Esophagus muscularis mucosa (tissue), 4 donors: ENCODE results near the gene ADGRD2. TPM values are rescaled to one million over a fixed set of nuclear protein-coding genes. Genes with fewer than 3 reads are reported as not detected.

Experiments
- DNase-seq: peaks from one replicate; pipeline ENCODE4 v3.0.0-alpha.2; 2017; ENCODE audit errors: extremely low spot score
- H3K27ac ChIP-seq, 4 donors: fragments of 200-600 bp; sonication (generic); replicated peaks in 1 of 4; 1 replicate in 3 of 4; 2 replicates in 1 of 4; pipeline ENCODE4 v1.5.1; 2016 to 2019; ENCODE audit warnings: mild to moderate bottlenecking in 1 of 4
- H3K27me3 ChIP-seq, 4 donors: fragments of 200-600 bp; sonication (generic); one replicate each; pipeline versions ENCODE4 v1.5.1 to v1.6.0; 2016 to 2019
- H3K36me3 ChIP-seq, 4 donors: fragments of 200-600 bp; sonication (generic); one replicate each; pipeline ENCODE4 v1.5.1; 2016 to 2019
- H3K4me1 ChIP-seq, 4 donors: fragments of 200-600 bp; sonication (generic); one replicate each; pipeline ENCODE4 v1.5.1; 2016 to 2019
- H3K4me3 ChIP-seq, 4 donors: fragments of 200-600 bp; sonication (generic); 1 replicate in 2 of 4; 2 replicates in 2 of 4; pipeline ENCODE4 v1.5.1; 2016 to 2019; ENCODE audit warnings: mild to moderate bottlenecking in 4 of 4, moderate library complexity in 1 of 4
- H3K9me3 ChIP-seq, 4 donors: fragments of 200-600 bp; sonication (generic); 1 replicate in 3 of 4; 2 replicates in 1 of 4; pipeline ENCODE4 v1.5.1; 2016 to 2019
- CTCF ChIP-seq, 3 experiments: fragments of 200-600 bp in 2 of 3; fragments of 450-650 bp in 1 of 3; sonication (generic) in 2 of 3; IDR thresholded peaks; one replicate each; pipeline ENCODE4 v1.5.1; 2017 to 2019; ENCODE audit warnings: antibody characterized with exemption in 3 of 3, mild to moderate bottlenecking in 2 of 3, moderate library complexity in 1 of 3
- EP300 ChIP-seq: sonication (generic); formaldehyde crosslinking; IDR thresholded peaks from one replicate; pipeline ENCODE4 v1.6.1; 2017; ENCODE audit warnings: antibody characterized with exemption
- POLR2A ChIP-seq: fragments of 450-650 bp; IDR thresholded peaks from one replicate; pipeline ENCODE4 v1.6.1; 2017; ENCODE audit warnings: antibody characterized with exemption, moderate library complexity, mild to moderate bottlenecking, low read depth
- POLR2AphosphoS5 ChIP-seq, 2 donors: sonication (generic); formaldehyde crosslinking; IDR thresholded peaks; one replicate each; pipeline ENCODE4 v1.6.1; 2017; ENCODE audit warnings: antibody characterized with exemption in 2 of 2
- WGBS: methylation state at CpG from one replicate; pipeline ENCODE4 v1.1.5; 2018; 5-methylcytosine and 5-hydroxymethylcytosine counted together
- intact Hi-C: fragments of 100-400 bp; cut with DNase I; formaldehyde crosslinking; loops from one replicate; pipeline ENCODE4 v1.15.1; 2023
- total RNA-seq, 4 donors: library from RNA; depleted of rRNA; stranded (reverse); fragments of >200 nt; gene quantifications; one replicate each; pipeline versions ENCODE4 v1.1.0 to v1.2.1, GENCODE V29; 2016

ADGRD2 gene
- total RNA-seq, 4 donors from 2014 or later: not detected

DNA sequence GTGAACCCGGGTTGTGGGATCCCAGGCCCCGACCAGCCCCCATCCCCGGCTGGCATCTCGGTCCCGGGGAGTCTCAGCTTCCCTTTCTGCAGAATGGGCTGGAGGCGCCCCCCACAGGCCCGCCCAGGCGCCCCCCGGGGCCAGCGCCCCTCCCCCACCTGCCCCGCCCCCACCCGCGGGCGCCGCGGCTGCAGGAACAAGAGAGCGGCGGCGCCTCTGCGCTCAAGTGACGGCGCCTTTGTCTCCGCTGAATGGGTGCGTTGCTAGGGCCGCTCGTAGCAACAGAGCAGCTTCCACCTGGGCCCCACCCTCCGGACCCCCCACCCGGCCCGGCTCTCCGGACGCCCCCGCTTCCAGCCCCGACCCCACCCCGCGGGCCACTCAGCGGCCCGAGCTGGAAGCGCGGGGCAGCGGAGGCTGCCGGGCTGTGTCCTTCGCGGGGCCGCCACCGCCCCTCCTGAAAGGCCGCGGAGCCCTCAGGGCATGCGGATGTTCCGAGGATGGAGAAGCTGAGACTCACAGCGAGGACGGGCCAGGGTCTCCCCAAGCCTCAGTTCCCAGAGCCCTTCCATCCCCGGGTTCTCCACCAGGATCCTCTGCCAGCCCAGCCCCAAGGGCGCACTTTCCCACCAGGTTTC is 27.5 kb downstream of the ADGRD2 start:
- no peaks in the 10 kb centered on the region for H3K9me3 ChIP-seq
- peaks cover 3 to 14% (median 13%) of the 10 kb centered on the region in 4 donors for H3K4me1 ChIP-seq
- no peak overlapping the region for H3K27ac ChIP-seq
- peak overlapping the region; percentile 21 to 37 (median 33) for H3K4me3 ChIP-seq
- 21% methylated on average over 14 of the region's 53 CpGs for WGBS
- TF ChIP-seq EP300 (no peak), POLR2A (no peak), CTCF (IDR thresholded peaks at IDR 0.05) (no peak), POLR2AphosphoS5 (IDR thresholded peaks at IDR 0.05) (no peak)
- intact Hi-C loops: no loop called here
- DNase-seq: no peak
- H3K36me3 ChIP-seq: no peaks in the 10 kb centered on the region
- peaks cover 4 to 90% (median 31%) of the 10 kb centered on the region in 4 donors for H3K27me3 ChIP-seq

GRCh38 chr9:124478354-124478753 is 28.1 kb downstream of the ADGRD2 start:
- WGBS: 52% methylated on average over 9 of the region's 12 CpGs
- no peak for TF ChIP-seq POLR2AphosphoS5 (IDR thresholded peaks at IDR 0.05)
- TF ChIP-seq EP300: no peak
- no peak for TF ChIP-seq POLR2A
- TF ChIP-seq CTCF (IDR thresholded peaks at IDR 0.05): no peak
- H3K9me3 ChIP-seq: no peaks in the 10 kb centered on the region
- no peak overlapping the region for H3K4me3 ChIP-seq
- intact Hi-C loops: no loop called here
- H3K27me3 ChIP-seq: peaks cover 4 to 94% (median 31%) of the 10 kb centered on the region in 4 donors
- peaks cover 3 to 14% (median 13%) of the 10 kb centered on the region in 4 donors for H3K4me1 ChIP-seq
- no peaks in the 10 kb centered on the region for H3K36me3 ChIP-seq
- DNase-seq: no peak
- H3K27ac ChIP-seq: no peak overlapping the region

- Histone ChIP-seq H3K27me3 (peaks cover 4 to 91% (median 31%) of the 10 kb centered on the region in 4 donors), H3K9me3 (no peaks in the 10 kb centered on the region), H3K4me3 (no peak overlapping the region), H3K36me3 (no peaks in the 10 kb centered on the region), H3K4me1 (peaks cover 3 to 14% (median 13%) of the 10 kb centered on the region in 4 donors), H3K27ac (no peak overlapping the region)
- intact Hi-C loops: no loop called here
- no peak for DNase-seq
- no peak for TF ChIP-seq CTCF (IDR thresholded peaks at IDR 0.05)
- TF ChIP-seq EP300: no peak
- no peak for TF ChIP-seq POLR2AphosphoS5 (IDR thresholded peaks at IDR 0.05)
- no peak for TF ChIP-seq POLR2A
- whole genome bisulfite sequencing: 89% methylated on average over 10 of the region's 16 CpGs
Observed at GRCh38 chr9:124479371-124479770, 29.1 kb downstream of the ADGRD2 start.

DNA sequence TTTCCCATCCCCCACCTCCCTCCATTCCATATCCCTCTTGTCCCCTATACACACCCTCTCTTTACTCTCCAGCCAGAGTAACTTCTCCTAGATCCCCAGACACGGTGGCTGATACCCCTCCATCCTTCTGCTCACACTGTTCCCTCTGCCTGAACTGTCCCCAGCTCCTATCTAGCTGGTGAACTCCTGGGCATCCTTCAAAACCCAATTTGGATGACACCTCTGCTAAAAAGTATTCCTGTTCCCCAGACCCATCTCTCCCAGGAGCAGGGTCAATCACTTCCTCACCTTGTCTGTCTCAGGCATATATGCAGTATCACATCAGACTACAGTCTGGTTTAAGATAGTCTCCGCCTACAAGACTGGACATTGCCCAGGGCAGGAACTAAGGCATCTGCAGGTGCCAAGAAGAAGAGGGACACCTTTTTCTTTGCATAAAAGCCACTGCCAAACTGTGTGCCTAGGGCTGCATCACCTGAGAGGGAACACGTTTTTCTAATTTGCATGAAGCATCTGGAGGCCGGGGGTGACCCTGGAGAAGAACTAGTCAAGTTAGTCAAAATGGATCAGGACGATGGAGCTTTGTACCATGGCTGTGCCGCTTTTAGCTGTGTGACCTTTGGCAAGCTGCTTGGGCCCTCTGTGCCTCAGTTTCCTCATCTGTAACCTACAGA is 29.8 kb downstream of the ADGRD2 start:
- H3K27ac ChIP-seq: no peak overlapping the region
- TF ChIP-seq POLR2A (no peak), POLR2AphosphoS5 (IDR thresholded peaks at IDR 0.05) (no peak), EP300 (no peak), CTCF (IDR thresholded peaks at IDR 0.05) (no peak)
- no peak for DNase-seq
- H3K9me3 ChIP-seq: no peaks in the 10 kb centered on the region
- H3K36me3 ChIP-seq: no peaks in the 10 kb centered on the region
- intact Hi-C loops: no loop called here
- H3K27me3 ChIP-seq: peaks cover 4 to 88% (median 31%) of the 10 kb centered on the region in 4 donors
- 59% methylated on average over 6 of the region's 6 CpGs for WGBS
- no peak overlapping the region for H3K4me3 ChIP-seq
- peaks cover 3 to 14% (median 13%) of the 10 kb centered on the region in 4 donors for H3K4me1 ChIP-seq
